CD4-positive, alpha-beta memory T cell (primary cell): Measurements from ENCODE around the gene NIN. TPM values are rescaled to one million over a fixed set of nuclear protein-coding genes. Genes with fewer than 3 reads are reported as not detected.
A peak's percentile ranks its signal among the peaks of the same experiment; 100 is the strongest.

Source experiments
- CTCF ChIA-PET: fragments of 350-600 bp; sonication (Branson Sonifier 250); formaldehyde crosslinking; loops from one replicate; lab custom pipeline; 2021; ENCODE audit warnings: inconsistent platforms; ENCODE audit not compliant: partially characterized antibody; lab: Charles Lee
- POLR2A ChIA-PET: fragments of 350-600 bp; sonication (Branson Sonifier 250); formaldehyde crosslinking; loops from one replicate; lab custom pipeline; 2021; ENCODE audit not compliant: partially characterized antibody; lab: Charles Lee
- DNase-seq, 5 donors: peaks; one replicate each; pipeline versions ENCODE4 v3.0.0 to v3.0.0-alpha.2; 2020 to 2022; ENCODE audit warnings: mixed read lengths in 1 of 5
- H3K27ac ChIP-seq: one replicate; pipeline ENCODE4 v1.7.0; 2013; ENCODE audit warnings: low read depth, low read length
- H3K27me3 ChIP-seq: 2 replicates; pipeline ENCODE4 v1.7.0; 2013; ENCODE audit warnings: mild to moderate bottlenecking, low read length, moderate library complexity; ENCODE audit not compliant: insufficient read depth
- H3K36me3 ChIP-seq: 2 replicates; pipeline ENCODE4 v1.7.0; 2013; ENCODE audit warnings: mild to moderate bottlenecking, low read length, moderate library complexity; ENCODE audit not compliant: insufficient read depth
- H3K4me1 ChIP-seq: 2 replicates; pipeline ENCODE4 v1.7.0; 2013; ENCODE audit warnings: mild to moderate bottlenecking, low read length, moderate library complexity; ENCODE audit not compliant: insufficient read depth
- H3K4me3 ChIP-seq, 2 donors: one replicate each; pipeline ENCODE4 v1.7.0; 2013; ENCODE audit warnings: low read length in 2 of 2, mild to moderate bottlenecking in 1 of 2
- H3K9me3 ChIP-seq, 2 donors: one replicate each; pipeline ENCODE4 v1.7.0; 2013; ENCODE audit warnings: low read length in 2 of 2, control low read depth in 1 of 2; ENCODE audit not compliant: control insufficient read depth in 1 of 2
- H3K27ac Mint-ChIP-seq, 7 donors: one replicate each; pipeline ENCODE4 v1.8.0; 2020 to 2021; ENCODE audit warnings: mixed read lengths in 7 of 7, mild to moderate bottlenecking in 6 of 7, inconsistent platforms in 3 of 7, moderate library complexity in 3 of 7
- H3K27me3 Mint-ChIP-seq, 2 donors: one replicate each; pipeline ENCODE4 v1.8.0; 2020 to 2021; ENCODE audit warnings: mixed read lengths in 2 of 2
- H3K36me3 Mint-ChIP-seq, 2 donors: one replicate each; pipeline ENCODE4 v1.8.0; 2020 to 2021; ENCODE audit warnings: mixed read lengths in 2 of 2, inconsistent platforms in 1 of 2, mild to moderate bottlenecking in 1 of 2
- H3K4me1 Mint-ChIP-seq, 4 donors: one replicate each; pipeline ENCODE4 v1.8.0; 2020 to 2021; ENCODE audit warnings: mixed read lengths in 4 of 4, mild to moderate bottlenecking in 1 of 4
- H3K4me3 Mint-ChIP-seq, 8 donors: one replicate each; pipeline ENCODE4 v1.8.0; 2020 to 2021; ENCODE audit warnings: mixed read lengths in 8 of 8, mild to moderate bottlenecking in 7 of 8, moderate library complexity in 6 of 8, inconsistent platforms in 3 of 8
- H3K9me3 Mint-ChIP-seq, 8 donors: one replicate each; pipeline ENCODE4 v1.8.0; 2020 to 2021; ENCODE audit warnings: mixed read lengths in 8 of 8, mild to moderate bottlenecking in 5 of 8, inconsistent platforms in 3 of 8, moderate library complexity in 1 of 8
- intact Hi-C: fragments of 100-400 bp; cut with micrococcal nuclease; formaldehyde crosslinking; loops from one replicate; pipeline ENCODE4 v1.15.1; 2023
- polyA plus RNA-seq, 2 donors: library from polyadenylated mRNA; unstranded; fragments of 300-500 nt; fragmentation: Illumina TruSeq; gene quantifications; one replicate each; pipeline ENCODE4 v1.2.3, GENCODE V29; 2021
- total RNA-seq, 2 experiments: library from RNA; stranded (reverse); gene quantifications; one replicate each; pipeline ENCODE4 v1.2.3, GENCODE V29; 2021

NIN gene
- total and polyA plus RNA-seq, 4 experiments from 2014 or later: 8.5 to 102 (median 74.9) TPM

GRCh38 chr14:50780393-50780792, 50.6 kb downstream of the NIN start:
- no peak for DNase-seq
- ChIA-PET CTCF (interaction anchor here (1.0 to 8.8 kb wide), 3 partner anchors 9 to 82 kb away, joined by 3 to 132 read pairs (median 7); no protein-coding TSS in a partner anchor), POLR2A (no interaction called here)
- no peaks in the 10 kb centered on the region for H3K36me3 ChIP-seq
- no peak overlapping the region for H3K4me3 Mint-ChIP-seq
- peak overlapping the region in 4 of 7 donors; percentile 16 to 84 (median 76) for H3K27ac Mint-ChIP-seq
- H3K36me3 Mint-ChIP-seq: peaks cover 15 to 27% of the 10 kb centered on the region in 2 donors
- peaks cover 40 to 74% (median 54%) of the 10 kb centered on the region in 4 donors for H3K4me1 Mint-ChIP-seq
- intact Hi-C loops: no loop called here
- peaks cover 62% of the 10 kb centered on the region for H3K4me1 ChIP-seq
- no peaks in the 10 kb centered on the region for H3K27me3 Mint-ChIP-seq
- no peaks in the 10 kb centered on the region for H3K9me3 ChIP-seq
- no peak overlapping the region for H3K4me3 ChIP-seq
- no peak overlapping the region for H3K27ac ChIP-seq
- peaks cover 0 to 2% (median 0%) of the 10 kb centered on the region in 8 donors for H3K9me3 Mint-ChIP-seq
- H3K27me3 ChIP-seq: no peaks in the 10 kb centered on the region

GRCh38 chr14:50778721-50779483, 52.1 kb downstream of the NIN start:
- Histone ChIP-seq H3K27ac (no peak overlapping the region), H3K4me3 (no peak overlapping the region), H3K36me3 (peaks cover 10% of the 10 kb centered on the region), H3K9me3 (no peaks in the 10 kb centered on the region), H3K4me1 (peaks cover 47% of the 10 kb centered on the region), H3K27me3 (no peaks in the 10 kb centered on the region)
- peaks cover 34 to 73% (median 45%) of the 10 kb centered on the region in 4 donors for H3K4me1 Mint-ChIP-seq
- H3K9me3 Mint-ChIP-seq: peaks cover 0 to 2% (median 0%) of the 10 kb centered on the region in 8 donors
- no peaks in the 10 kb centered on the region for H3K27me3 Mint-ChIP-seq
- peak overlapping the region; percentile 6 to 93 (median 82) for H3K27ac Mint-ChIP-seq
- intact Hi-C loops: loop anchor here (1.0 kb wide), 4 partner anchors 81 to 458 kb away; no protein-coding TSS in a partner anchor
- CTCF ChIA-PET: interaction anchor here (0.9 to 8.8 kb wide), 20 partner anchors 10 to 239 kb away, joined by 3 to 225 read pairs (median 9); partner anchors contain the start of gene NIN
- peaks cover 27 to 40% of the 10 kb centered on the region in 2 donors for H3K36me3 Mint-ChIP-seq
- no peak for DNase-seq
- peak overlapping the region in 4 of 8 donors; percentile 7 to 77 (median 46) for H3K4me3 Mint-ChIP-seq
- POLR2A ChIA-PET: interaction anchor here (0.8 to 4.2 kb wide), 4 partner anchors 52 to 247 kb away, joined by 3 to 30 read pairs (median 8); partner anchors contain the start of genes MAP4K5 and NIN

GRCh38 chr14:50776522-50776921, 54.4 kb downstream of the NIN start:
- H3K4me3 ChIP-seq: no peak overlapping the region
- H3K36me3 ChIP-seq: peaks cover 27% of the 10 kb centered on the region
- H3K9me3 Mint-ChIP-seq: peaks cover 0 to 2% (median 0%) of the 10 kb centered on the region in 8 donors
- no peaks in the 10 kb centered on the region for H3K27me3 Mint-ChIP-seq
- no peak for DNase-seq
- peak overlapping the region in 1 of 7 donors; percentile 29 for H3K27ac Mint-ChIP-seq
- peaks cover 25% of the 10 kb centered on the region for H3K4me1 ChIP-seq
- no peaks in the 10 kb centered on the region for H3K27me3 ChIP-seq
- intact Hi-C loops: no loop called here
- CTCF ChIA-PET: interaction anchor here (1.1 to 8.8 kb wide), 25 partner anchors 13 to 461 kb away, joined by 3 to 225 read pairs (median 11); partner anchors contain the start of gene NIN
- POLR2A ChIA-PET: interaction anchor here (1.5 to 4.2 kb wide), 3 partner anchors 9 to 83 kb away, joined by 7 to 30 read pairs (median 12); partner anchors contain the start of gene NIN
- H3K9me3 ChIP-seq: no peaks in the 10 kb centered on the region
- no peak overlapping the region for H3K27ac ChIP-seq
- H3K36me3 Mint-ChIP-seq: peaks cover 46 to 53% of the 10 kb centered on the region in 2 donors
- H3K4me1 Mint-ChIP-seq: peaks cover 28 to 56% (median 34%) of the 10 kb centered on the region in 4 donors
- no peak overlapping the region for H3K4me3 Mint-ChIP-seq

- intact Hi-C loops: no loop called here
- no peaks in the 10 kb centered on the region for H3K27me3 Mint-ChIP-seq
- Histone ChIP-seq H3K36me3 (peaks cover 39% of the 10 kb centered on the region), H3K27ac (no peak overlapping the region), H3K4me1 (peaks cover 25% of the 10 kb centered on the region), H3K27me3 (no peaks in the 10 kb centered on the region), H3K9me3 (no peaks in the 10 kb centered on the region), H3K4me3 (no peak overlapping the region)
- CTCF ChIA-PET: interaction anchor here (0.5 to 8.8 kb wide), 19 partner anchors 12 to 236 kb away, joined by 3 to 225 read pairs (median 11); partner anchors contain the start of gene NIN
- POLR2A ChIA-PET: interaction anchor here (4.2 kb wide), 1 partner anchor 84 kb away, joined by 30 read pairs; no protein-coding TSS in a partner anchor
- H3K9me3 Mint-ChIP-seq: peaks cover 0 to 2% (median 0%) of the 10 kb centered on the region in 8 donors
- peaks cover 23 to 45% (median 26%) of the 10 kb centered on the region in 4 donors for H3K4me1 Mint-ChIP-seq
- H3K27ac Mint-ChIP-seq: no peak overlapping the region
- H3K4me3 Mint-ChIP-seq: no peak overlapping the region
- H3K36me3 Mint-ChIP-seq: peaks cover 56 to 59% of the 10 kb centered on the region in 2 donors
- DNase-seq: no peak
These were observed 55.6 kb downstream of the NIN start for GRCh38 chr14:50775357-50775756.

- Mint-ChIP-seq H3K36me3 (peaks cover 61 to 65% of the 10 kb centered on the region in 2 donors), H3K27me3 (no peaks in the 10 kb centered on the region), H3K4me3 (no peak overlapping the region), H3K4me1 (peaks cover 20 to 39% (median 25%) of the 10 kb centered on the region in 4 donors), H3K9me3 (peaks cover 0 to 2% (median 0%) of the 10 kb centered on the region in 8 donors), H3K27ac (peak overlapping the region in 5 of 7 donors; percentile 3 to 74 (median 42))
- intact Hi-C loops: no loop called here
- no peak overlapping the region for H3K27ac ChIP-seq
- ChIA-PET POLR2A (interaction anchor here (4.2 kb wide), 1 partner anchor 85 kb away, joined by 30 read pairs; no protein-coding TSS in a partner anchor), CTCF (interaction anchor here (0.8 to 8.8 kb wide), 21 partner anchors 11 to 454 kb away, joined by 3 to 225 read pairs (median 8); partner anchors contain the start of gene NIN)
- H3K4me3 ChIP-seq: no peak overlapping the region
- peaks cover 46% of the 10 kb centered on the region for H3K36me3 ChIP-seq
- H3K27me3 ChIP-seq: no peaks in the 10 kb centered on the region
- no peak for DNase-seq
- no peaks in the 10 kb centered on the region for H3K9me3 ChIP-seq
- H3K4me1 ChIP-seq: peaks cover 21% of the 10 kb centered on the region
These were observed 56.3 kb downstream of the NIN start for GRCh38 chr14:50774542-50775267.

GRCh38 chr14:50773632-50774541, 57.1 kb downstream of the NIN start:
- Mint-ChIP-seq H3K4me1 (peaks cover 15 to 31% (median 20%) of the 10 kb centered on the region in 4 donors), H3K27ac (peak overlapping the region in 6 of 7 donors; percentile 25 to 87 (median 59)), H3K9me3 (no peaks in the 10 kb centered on the region), H3K4me3 (peak overlapping the region in 1 of 8 donors; percentile 33), H3K36me3 (peaks cover 64 to 67% of the 10 kb centered on the region in 2 donors), H3K27me3 (no peaks in the 10 kb centered on the region)
- no peaks in the 10 kb centered on the region for H3K9me3 ChIP-seq
- no peak overlapping the region for H3K27ac ChIP-seq
- H3K4me1 ChIP-seq: peaks cover 13% of the 10 kb centered on the region
- H3K36me3 ChIP-seq: peaks cover 51% of the 10 kb centered on the region
- intact Hi-C loops: loop anchor here (1.0 kb wide), 3 partner anchors 155 to 232 kb away; no protein-coding TSS in a partner anchor
- H3K4me3 ChIP-seq: no peak overlapping the region
- H3K27me3 ChIP-seq: no peaks in the 10 kb centered on the region
- ChIA-PET CTCF (interaction anchor here (0.7 to 8.8 kb wide), 16 partner anchors 10 to 453 kb away, joined by 3 to 225 read pairs (median 5); no protein-coding TSS in a partner anchor), POLR2A (no interaction called here)
- no peak for DNase-seq
